Measurements from ENCODE around the gene MPP2. TPM values are rescaled to one million over a fixed set of nuclear protein-coding genes. Genes with fewer than 3 reads are reported as not detected.

The MPP2 gene
- total RNA-seq, 4 donors from 2014 or later = 2.3 to 2.7 (median 2.5) TPM

DNA sequence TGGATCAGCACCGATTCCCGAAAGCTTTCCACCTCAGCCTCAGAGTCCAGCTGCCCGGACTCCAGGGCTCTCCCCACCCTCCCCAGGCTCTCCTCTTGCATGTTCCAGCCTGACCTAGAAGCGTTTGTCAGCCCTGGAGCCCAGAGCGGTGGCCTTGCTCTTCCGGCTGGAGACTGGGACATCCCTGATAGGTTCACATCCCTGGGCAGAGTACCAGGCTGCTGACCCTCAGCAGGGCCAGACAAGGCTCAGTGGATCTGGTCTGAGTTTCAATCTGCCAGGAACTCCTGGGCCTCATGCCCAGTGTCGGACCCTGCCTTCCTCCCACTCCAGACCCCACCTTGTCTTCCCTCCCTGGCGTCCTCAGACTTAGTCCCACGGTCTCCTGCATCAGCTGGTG is 45.4 kb downstream of the MPP2 start:
- Histone ChIP-seq H3K4me3 (no peak overlapping the region), H3K27ac (no peak overlapping the region), H3K9me3 (no peaks in the 10 kb centered on the region), H3K4me1 (peaks cover 20% of the 10 kb centered on the region), H3K36me3 (no peaks in the 10 kb centered on the region), H3K27me3 (peaks cover 5% of the 10 kb centered on the region)
- no peak for DNase-seq (ENCODE audit: low spot score in 2 of 2)
- WGBS = 82% methylated on average over 7 of the region's 9 CpGs
- TF ChIP-seq EP300 (IDR thresholded peaks at IDR 0.05) (no peak), POLR2AphosphoS5 (IDR thresholded peaks at IDR 0.05) (no peak), POLR2A (IDR thresholded peaks at IDR 0.05) (no peak)
- TF ChIP-seq, protein P1, sequence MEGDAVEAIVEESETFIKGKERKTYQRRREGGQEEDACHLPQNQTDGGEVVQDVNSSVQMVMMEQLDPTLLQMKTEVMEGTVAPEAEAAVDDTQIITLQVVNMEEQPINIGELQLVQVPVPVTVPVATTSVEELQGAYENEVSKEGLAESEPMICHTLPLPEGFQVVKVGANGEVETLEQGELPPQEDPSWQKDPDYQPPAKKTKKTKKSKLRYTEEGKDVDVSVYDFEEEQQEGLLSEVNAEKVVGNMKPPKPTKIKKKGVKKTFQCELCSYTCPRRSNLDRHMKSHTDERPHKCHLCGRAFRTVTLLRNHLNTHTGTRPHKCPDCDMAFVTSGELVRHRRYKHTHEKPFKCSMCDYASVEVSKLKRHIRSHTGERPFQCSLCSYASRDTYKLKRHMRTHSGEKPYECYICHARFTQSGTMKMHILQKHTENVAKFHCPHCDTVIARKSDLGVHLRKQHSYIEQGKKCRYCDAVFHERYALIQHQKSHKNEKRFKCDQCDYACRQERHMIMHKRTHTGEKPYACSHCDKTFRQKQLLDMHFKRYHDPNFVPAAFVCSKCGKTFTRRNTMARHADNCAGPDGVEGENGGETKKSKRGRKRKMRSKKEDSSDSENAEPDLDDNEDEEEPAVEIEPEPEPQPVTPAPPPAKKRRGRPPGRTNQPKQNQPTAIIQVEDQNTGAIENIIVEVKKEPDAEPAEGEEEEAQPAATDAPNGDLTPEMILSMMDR (IDR thresholded peaks at IDR 0.05) = no peak

DNA sequence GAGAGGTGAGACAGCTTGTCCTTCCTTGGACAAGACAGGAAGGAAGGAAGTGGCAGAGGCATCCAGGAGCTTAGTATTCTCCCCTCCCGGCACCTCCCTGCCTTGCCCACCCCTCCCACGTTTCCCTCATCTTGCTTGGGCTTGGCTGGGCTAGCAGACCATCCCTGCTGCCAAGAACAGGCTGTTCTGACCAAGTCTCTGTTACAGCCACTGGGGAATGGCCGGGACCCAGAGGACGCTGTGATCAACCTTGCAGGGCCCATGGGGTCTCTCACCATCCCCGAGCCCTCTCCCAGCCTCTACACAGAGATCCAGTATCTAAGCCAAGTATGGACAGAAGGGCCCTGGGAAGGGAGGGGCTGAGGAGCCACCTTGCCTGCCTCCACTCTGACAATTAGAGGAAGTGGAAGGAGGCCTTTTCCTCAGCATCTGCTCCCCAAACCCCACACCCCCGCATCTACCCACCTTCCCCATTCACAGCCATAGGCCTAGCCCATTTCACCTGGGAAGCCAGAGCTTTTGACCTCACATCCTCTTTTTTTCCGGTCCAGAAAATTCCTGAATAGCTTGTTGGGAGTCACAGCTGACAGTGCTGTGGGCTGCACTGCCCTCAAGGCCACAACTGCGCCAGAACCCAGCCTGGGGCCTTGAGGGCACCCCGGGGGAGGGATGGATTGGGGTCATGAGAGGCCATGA is 46.3 kb downstream of the MPP2 start:
- TF ChIP-seq, protein P1 (IDR thresholded peaks at IDR 0.05) = no peak
- TF ChIP-seq POLR2AphosphoS5 (IDR thresholded peaks at IDR 0.05) (no peak), POLR2A (IDR thresholded peaks at IDR 0.05) (no peak), EP300 (IDR thresholded peaks at IDR 0.05) (no peak)
- Histone ChIP-seq H3K27ac (no peak overlapping the region), H3K9me3 (no peaks in the 10 kb centered on the region), H3K4me3 (no peak overlapping the region), H3K27me3 (peaks cover 12% of the 10 kb centered on the region), H3K36me3 (no peaks in the 10 kb centered on the region), H3K4me1 (peaks cover 20% of the 10 kb centered on the region)
- DNase-seq (ENCODE audit: low spot score in 2 of 2) = no peak
- 52% methylated on average over 9 of the region's 9 CpGs for WGBS

DNA sequence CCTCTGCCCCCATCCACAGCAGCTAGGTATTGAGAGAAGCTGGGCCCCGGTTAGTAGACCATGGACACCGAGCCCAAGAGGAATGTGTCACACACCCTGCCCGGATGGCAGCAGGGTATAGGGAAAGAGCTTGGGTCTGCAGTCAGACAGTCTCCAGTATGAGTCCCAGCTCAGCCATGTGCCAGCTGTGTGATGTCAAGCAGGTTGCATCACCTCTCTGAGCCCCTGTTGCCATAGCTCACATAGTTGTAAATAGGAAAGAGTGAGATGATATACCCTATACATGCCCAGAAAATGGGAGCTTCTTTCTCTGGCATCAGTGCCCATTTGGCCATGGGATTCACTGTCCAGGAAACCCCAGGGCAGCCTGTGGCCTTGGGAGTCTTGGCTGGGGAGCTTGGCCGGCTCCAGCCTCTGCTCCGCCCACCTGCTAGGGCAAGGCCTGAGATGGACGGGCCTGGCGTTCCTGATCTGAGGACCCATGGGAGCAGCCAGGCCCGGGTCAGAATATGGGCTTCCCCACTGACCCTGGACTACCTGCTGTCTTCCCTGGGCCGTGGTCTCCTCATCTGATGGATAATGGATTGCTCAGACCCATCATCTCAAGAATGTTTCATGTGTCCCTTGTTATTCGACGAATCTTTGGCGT is 47.1 kb downstream of the MPP2 start:
- no peak for DNase-seq (ENCODE audit: low spot score in 2 of 2)
- TF ChIP-seq POLR2A (IDR thresholded peaks at IDR 0.05) (no peak), EP300 (IDR thresholded peaks at IDR 0.05) (no peak), POLR2AphosphoS5 (IDR thresholded peaks at IDR 0.05) (no peak)
- TF ChIP-seq, protein P1 (IDR thresholded peaks at IDR 0.05) = no peak
- no peaks in the 10 kb centered on the region for H3K36me3 ChIP-seq
- no peak overlapping the region for H3K27ac ChIP-seq
- WGBS = 88% methylated on average over 7 of the region's 12 CpGs
- no peak overlapping the region for H3K4me3 ChIP-seq
- peaks cover 20% of the 10 kb centered on the region for H3K4me1 ChIP-seq
- peaks cover 12% of the 10 kb centered on the region for H3K27me3 ChIP-seq
- no peaks in the 10 kb centered on the region for H3K9me3 ChIP-seq

DNA sequence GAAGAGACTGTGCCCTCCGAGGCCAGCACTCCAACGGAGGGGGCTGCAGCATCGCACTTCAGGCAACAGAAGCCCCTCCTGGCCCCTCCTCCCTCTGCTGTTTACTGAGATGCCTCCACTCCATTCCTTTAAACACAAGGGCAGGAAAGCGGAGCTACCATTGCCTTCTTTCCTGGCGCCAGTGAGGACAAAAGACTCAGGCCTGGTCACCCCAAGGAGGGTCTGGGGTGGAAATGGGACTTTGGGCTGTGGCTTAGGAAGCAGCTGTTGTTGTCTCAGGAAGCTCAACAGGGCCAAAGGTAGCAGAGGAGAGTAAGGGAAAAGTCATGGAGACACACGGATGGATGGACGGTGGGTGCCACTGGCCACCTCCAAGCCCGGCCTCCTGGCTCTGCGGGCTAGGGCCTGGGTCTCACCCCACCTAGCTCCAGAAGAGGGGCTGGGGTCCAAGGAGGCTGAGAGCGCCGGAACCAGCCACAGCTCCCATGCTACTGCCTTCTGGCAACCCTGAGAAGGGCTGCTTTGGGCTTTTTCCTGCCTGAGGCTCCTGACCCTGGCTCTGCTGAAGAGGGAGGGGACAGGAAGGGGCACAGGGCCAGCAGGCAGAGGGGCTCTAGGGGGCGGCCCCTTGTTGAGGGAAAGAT is 49.3 kb downstream of the MPP2 start:
- H3K27ac ChIP-seq = no peak overlapping the region
- no peaks in the 10 kb centered on the region for H3K36me3 ChIP-seq
- H3K9me3 ChIP-seq = no peaks in the 10 kb centered on the region
- peaks cover 20% of the 10 kb centered on the region for H3K4me1 ChIP-seq
- TF ChIP-seq POLR2AphosphoS5 (IDR thresholded peaks at IDR 0.05) = no peak
- TF ChIP-seq, protein P1 (IDR thresholded peaks at IDR 0.05) = no peak
- no peak for TF ChIP-seq EP300 (IDR thresholded peaks at IDR 0.05)
- no peak for TF ChIP-seq POLR2A (IDR thresholded peaks at IDR 0.05)
- 67% methylated on average over 9 of the region's 12 CpGs for WGBS
- no peak for DNase-seq (ENCODE audit: low spot score in 2 of 2)
- H3K4me3 ChIP-seq = no peak overlapping the region
- H3K27me3 ChIP-seq = peaks cover 20% of the 10 kb centered on the region

DNA sequence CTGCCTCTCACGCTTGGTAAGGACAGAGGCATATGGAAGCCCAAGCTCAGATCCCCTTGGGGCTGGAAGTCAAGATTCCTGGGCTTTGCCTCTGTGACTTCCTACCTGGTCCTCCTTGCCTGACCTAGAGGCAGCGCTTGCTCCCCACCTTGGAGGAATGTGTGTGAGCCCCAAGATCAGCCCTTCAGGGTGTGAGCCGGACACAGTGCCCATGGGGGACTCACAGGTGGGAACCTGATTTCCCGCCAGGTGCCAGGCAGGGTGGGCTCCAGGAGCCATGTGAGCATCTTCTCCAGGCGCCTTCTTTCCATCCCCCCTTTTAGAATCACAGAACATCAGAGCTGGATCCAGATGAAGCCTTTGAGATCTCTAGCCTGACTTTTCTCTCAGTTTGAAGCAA is 50.2 kb downstream of the MPP2 start:
- Histone ChIP-seq H3K4me3 (no peak overlapping the region), H3K4me1 (peaks cover 20% of the 10 kb centered on the region), H3K9me3 (no peaks in the 10 kb centered on the region), H3K27ac (no peak overlapping the region), H3K27me3 (peaks cover 24% of the 10 kb centered on the region), H3K36me3 (no peaks in the 10 kb centered on the region)
- DNase-seq (ENCODE audit: low spot score in 2 of 2) = no peak
- TF ChIP-seq, protein P1 (IDR thresholded peaks at IDR 0.05) = no peak
- no peak for TF ChIP-seq POLR2A (IDR thresholded peaks at IDR 0.05)
- TF ChIP-seq EP300 (IDR thresholded peaks at IDR 0.05) = no peak
- no peak for TF ChIP-seq POLR2AphosphoS5 (IDR thresholded peaks at IDR 0.05)
- WGBS = 98% methylated on average over 5 of the region's 5 CpGs
